HG03175 (cell line): ENCODE data around the gene MYO3B.

ENCODE experiments used
- ATAC-seq: cut with Tn5 transposase; IDR thresholded peaks from one replicate; pipeline ENCODE4 v1.9.1; 2021; ENCODE audit warnings: mild to moderate bottlenecking, moderate library complexity; ENCODE audit not compliant: unreplicated experiment

The MYO3B gene

DNA sequence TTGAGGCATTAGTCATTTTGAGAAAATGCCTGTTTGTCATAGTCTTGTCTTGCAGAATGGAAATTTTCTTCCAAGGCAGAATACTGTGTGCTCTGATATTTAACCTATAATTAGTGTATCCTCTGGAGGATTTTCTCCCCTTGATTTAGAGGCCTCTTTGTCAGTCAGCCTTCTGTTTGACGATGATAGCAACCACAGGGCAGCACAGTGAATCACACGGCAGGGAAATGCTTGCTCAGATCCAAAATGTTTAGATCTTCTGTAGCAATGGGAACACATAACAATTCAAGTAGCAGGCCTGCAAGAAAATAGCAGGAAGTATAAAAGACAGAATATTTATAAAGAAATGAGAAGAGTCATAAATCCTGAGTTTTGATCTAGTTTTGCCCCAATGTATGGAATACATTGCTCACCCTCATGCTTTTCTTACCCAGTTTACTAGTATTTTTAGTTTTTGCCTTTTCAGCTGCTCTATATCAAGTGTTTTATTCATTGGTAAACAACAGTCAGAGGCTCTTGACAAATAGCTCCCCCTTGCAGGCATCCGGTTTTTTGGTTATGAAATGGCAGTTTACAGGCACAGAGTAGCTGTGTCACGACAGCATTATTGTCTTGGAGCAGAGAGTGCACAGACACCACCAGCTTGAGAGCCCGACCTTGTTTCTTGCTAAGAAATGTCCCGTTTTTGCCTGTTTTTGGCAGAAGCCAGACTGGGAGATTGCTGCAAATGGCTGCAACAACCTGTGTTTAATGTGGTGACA is 185.1 kb downstream of the MYO3B start:
- no peak for ATAC-seq

GRCh38 chr2:170365003-170365402 is 187.1 kb downstream of the MYO3B start:
- no peak for ATAC-seq

GRCh38 chr2:170365686-170366085 is 187.7 kb downstream of the MYO3B start:
- no peak for ATAC-seq

DNA sequence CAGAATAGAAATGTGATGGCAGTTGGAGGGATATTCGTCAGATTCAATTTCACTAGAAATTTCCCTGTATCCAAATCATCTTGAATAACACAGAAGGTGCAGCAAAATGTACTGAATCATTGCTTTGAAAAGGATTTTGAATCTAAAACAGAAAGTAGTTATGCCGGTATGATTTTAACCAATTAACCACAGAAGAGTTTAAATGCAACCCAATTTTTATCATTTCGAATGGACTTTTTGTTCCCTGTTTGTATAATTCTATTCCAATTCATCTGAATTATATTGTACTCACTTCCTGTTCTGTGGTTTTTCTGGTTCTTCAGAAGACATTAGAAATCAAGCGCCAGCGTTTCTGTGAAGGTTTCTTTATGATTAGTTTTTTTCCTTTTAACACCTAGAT is 190.4 kb downstream of the MYO3B start:
- no peak for ATAC-seq

GRCh38 chr2:170369228-170369627 is 191.3 kb downstream of the MYO3B start:
- no peak for ATAC-seq

GRCh38 chr2:170369894-170370293 is 191.9 kb downstream of the MYO3B start:
- no peak for ATAC-seq

DNA sequence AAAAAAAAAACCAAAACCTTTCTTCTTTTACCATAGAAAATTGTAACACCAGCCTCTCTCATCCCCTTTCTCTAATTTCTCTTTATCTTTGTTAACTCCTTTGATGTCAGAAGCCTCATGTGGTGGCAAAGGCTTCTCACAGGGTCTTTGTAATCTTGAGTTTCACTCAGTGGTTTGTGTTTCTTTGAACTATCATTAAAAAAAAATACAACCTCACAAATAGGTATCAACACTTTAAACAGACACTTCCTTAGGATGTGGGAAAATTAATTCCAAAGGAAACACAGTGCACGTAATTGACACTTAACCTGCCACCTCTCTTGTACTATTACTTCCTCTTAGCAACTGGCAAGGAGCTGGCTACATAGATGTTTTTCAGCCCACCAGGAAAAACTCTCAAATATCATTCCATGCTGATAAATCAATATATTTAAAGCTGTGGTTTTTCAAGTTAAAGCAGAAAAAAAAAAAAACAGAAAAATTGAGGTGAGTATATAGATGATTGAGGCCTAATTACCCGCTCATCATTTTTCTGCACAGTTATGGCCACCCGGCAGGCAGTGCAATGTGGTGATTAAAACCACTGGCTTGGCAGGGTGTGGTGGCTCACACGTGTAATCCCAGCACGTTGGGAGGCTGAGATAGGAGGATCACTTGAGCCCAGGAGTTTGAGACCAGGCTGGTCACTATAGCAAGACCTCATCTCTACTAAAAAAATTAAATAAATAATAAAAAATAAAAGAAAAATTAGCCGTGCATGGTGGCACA is 193.5 kb downstream of the MYO3B start:
- no peak for ATAC-seq

GRCh38 chr2:170375192-170375591 is 197.2 kb downstream of the MYO3B start:
- no peak for ATAC-seq

DNA sequence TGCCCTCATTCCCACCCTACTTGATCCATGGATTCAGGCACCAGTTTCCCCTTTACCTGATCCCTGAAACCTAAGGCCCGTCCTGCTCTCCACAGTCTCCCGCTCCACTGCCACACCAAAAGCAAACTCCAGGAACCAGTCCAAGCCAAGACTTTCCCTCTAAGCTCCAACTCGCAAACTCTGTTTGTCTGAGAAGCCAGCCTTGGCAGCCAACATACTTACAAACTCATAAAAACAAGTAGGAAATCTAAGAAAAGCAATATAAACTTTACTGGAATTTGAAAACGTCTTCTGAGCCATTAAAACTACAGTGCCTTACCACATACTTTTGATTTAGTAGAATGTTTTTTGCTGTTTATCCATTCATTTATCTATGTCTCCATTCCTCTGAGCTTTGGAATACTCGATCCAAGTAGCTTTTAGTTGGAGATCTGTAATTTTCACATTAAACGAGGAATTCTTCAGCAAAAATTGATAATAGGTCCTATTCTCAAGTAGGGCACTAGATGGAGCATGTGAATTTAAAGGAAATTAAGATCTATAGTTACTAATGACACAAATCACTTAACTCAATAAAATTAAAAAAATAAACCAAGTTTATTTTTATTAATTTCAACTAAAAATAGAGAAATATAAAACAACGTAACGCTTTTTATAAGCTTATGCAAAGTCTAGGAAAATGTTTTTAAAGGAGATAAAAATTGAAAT is 199.7 kb downstream of the MYO3B start:
- no peak for ATAC-seq

- no peak for ATAC-seq
Observed at GRCh38 chr2:170380267-170380666, 202.3 kb downstream of the MYO3B start.

- ATAC-seq, result no peak
Observed at GRCh38 chr2:170381678-170382077, 203.7 kb downstream of the MYO3B start.

DNA sequence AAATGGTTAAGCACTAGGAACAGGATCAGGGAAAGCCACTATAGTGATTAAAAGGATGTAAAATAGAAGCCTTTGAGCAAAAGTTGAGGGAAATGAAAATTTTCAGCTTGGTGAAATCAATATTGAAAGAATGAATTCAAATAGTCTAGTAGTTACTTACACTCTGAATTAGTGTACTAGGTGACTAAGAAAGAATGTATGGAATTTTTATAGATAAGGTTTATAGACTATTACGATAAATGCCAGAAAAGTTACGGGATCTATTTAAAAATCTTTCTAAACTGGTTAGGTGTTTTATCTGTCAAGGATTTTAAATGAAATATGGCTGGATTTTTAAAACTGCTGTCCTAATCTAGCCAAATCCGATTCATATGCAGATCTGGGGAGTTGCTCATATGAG is 208.6 kb downstream of the MYO3B start:
- no peak for ATAC-seq

DNA sequence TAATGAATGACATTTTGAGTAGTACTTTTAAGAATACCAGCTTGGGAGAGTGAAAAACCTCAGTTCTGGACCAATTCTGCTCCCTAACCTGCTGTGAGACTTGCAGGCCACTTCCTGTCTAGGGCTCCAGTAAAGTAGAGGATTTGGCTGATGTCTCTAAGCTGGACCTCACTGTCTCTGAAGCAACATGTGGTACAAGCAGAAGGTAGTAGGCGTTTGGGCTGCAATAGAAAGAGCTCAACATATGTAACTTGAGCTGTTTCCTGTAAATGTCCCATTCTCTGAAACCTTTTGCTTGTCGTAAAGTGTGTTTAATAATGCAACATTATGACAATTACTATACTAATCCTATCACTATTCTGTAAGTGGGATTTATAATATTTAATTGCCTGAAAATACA is 213.1 kb downstream of the MYO3B start:
- ATAC-seq, result no peak

DNA sequence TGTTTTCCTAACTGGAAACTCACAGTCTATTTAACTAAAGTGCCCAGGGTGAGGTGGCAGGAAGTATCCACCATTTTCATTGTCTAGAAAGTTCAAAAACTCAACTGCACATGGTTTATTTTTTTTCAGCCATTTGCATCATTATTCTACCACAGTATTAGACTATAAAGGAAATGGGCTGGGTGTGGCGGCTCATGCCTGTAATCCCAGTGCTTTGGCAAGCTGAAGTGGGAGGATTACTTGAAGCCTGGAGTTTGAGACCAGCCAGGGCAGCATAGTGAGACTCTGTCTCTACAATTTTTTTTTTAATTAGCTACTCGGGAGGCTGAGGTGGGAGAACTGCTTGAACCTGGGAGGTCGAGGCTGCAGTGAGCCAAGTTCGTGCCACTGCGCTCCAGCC is 213.8 kb downstream of the MYO3B start:
- ATAC-seq, result no peak

- no peak for ATAC-seq
Observed at GRCh38 chr2:170393861-170394498, 216.0 kb downstream of the MYO3B start.

GRCh38 chr2:170394641-170395387 is 216.9 kb downstream of the MYO3B start:
- no peak for ATAC-seq

DNA sequence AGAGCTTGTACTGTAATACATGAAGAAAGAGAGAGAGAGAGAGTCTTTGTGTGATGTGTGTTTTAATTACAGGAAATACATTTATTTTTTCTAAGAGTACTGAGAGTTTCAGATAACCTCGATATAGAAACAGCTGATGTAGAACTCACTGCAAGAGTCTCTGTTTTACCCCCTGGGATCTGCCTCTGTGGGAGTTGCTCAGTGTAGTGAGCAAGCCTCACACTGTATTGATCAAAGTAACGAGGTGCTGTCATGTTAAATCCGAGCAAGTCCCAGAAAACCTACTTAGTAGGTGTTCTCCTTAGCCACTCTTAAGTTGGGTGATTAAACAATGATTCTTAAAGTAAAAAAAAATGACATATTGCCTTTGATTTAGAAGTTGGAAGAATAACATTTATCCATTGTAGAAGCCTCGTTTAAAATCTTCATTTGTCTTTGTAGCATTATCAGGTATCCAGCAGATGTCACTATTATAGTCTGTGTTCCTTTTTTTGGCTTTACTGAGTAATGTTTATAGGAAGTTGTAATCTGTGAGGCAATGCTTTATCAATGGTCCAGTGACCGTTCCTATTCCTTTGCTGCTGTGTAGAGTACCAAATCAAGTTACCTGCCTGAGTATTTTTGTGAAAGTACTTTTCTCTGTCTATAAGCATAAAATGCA is 219.0 kb downstream of the MYO3B start:
- ATAC-seq, result no peak

GRCh38 chr2:170401187-170401586 is 223.2 kb downstream of the MYO3B start:
- no peak for ATAC-seq

- ATAC-seq, result no peak
Observed at GRCh38 chr2:170404846-170405245, 226.9 kb downstream of the MYO3B start.

DNA sequence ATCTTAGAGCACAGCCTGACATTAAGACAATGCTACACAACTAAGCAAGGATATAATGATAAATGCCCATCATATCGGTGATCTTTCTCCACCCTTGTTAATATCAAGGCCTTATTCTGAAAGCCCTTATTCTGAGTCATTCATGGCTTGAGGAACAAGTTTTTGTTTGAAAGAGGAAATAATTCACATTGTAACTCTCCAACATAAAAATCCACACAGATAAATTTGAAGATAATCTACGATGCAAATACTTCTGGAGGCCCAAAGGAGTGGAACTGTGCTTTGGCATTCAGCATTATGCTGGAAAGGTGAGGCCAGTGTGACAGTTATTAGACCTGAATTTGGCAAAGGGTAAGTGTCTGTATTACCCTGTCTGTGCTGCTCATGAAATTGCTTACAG is 227.4 kb downstream of the MYO3B start:
- ATAC-seq, result no peak
